Neural cell (in vitro differentiated cells): Measurements from ENCODE around the gene AUNIP. TPM values are rescaled to one million over a fixed set of nuclear protein-coding genes. Genes with fewer than 3 reads are reported as not detected.

Source experiments
- H2AFZ ChIP-seq: fragments of 200-600, 300-800 bp; sonication (generic), shearing (Covaris generic); 2 replicates; pipeline ENCODE4 v1.6.0; 2014; ENCODE audit warnings: low read depth, mild to moderate bottlenecking, antibody characterized with exemption, low read length, moderate library complexity
- H3F3A ChIP-seq: fragments of 200-600 bp; shearing (Covaris generic); 2 replicates; pipeline ENCODE4 v1.6.1; 2016; ENCODE audit warnings: mild to moderate bottlenecking, moderate library complexity, mixed read lengths, antibody characterized with exemption, low read length; ENCODE audit not compliant: insufficient read depth, poor library complexity, severe bottlenecking
- H3K27ac ChIP-seq: fragments of 200-600, 300-800 bp; sonication (generic), shearing (Covaris generic); 2 replicates; pipeline ENCODE4 v1.5.1; 2014; ENCODE audit warnings: mild to moderate bottlenecking, low read length, moderate library complexity
- H3K27me3 ChIP-seq: fragments of 300-800, 200-600 bp; sonication (generic), shearing (Covaris generic); 2 replicates; pipeline ENCODE4 v1.6.0; 2014; ENCODE audit warnings: mild to moderate bottlenecking, low read depth, low read length, moderate library complexity; ENCODE audit not compliant: insufficient read depth
- H3K36me3 ChIP-seq: fragments of 300-800, 200-600 bp; sonication (generic), shearing (Covaris generic); 2 replicates; pipeline ENCODE4 v1.5.1; 2014; ENCODE audit warnings: mild to moderate bottlenecking, antibody characterized with exemption, low read length, moderate library complexity; ENCODE audit not compliant: insufficient read depth
- H3K4me2 ChIP-seq: fragments of 300-800, 200-600 bp; sonication (generic), shearing (Covaris generic); 2 replicates; pipeline ENCODE4 v1.6.0; 2014; ENCODE audit warnings: mild to moderate bottlenecking, low read length
- H3K4me3 ChIP-seq: fragments of 300-800, 200-600 bp; sonication (generic), shearing (Covaris generic); 2 replicates; pipeline ENCODE4 v1.5.1; 2014; ENCODE audit warnings: mild to moderate bottlenecking, low read length, moderate library complexity
- H3K79me2 ChIP-seq: fragments of 200-600 bp; shearing (Covaris generic); replicated peaks from 2 replicates; pipeline ENCODE4 v1.6.0; 2014; ENCODE audit warnings: mild to moderate bottlenecking, low read length, moderate library complexity; ENCODE audit not compliant: insufficient read depth
- H3K9ac ChIP-seq: fragments of 300-800, 200-600 bp; sonication (generic), shearing (Covaris generic); 2 replicates; pipeline ENCODE4 v1.6.1; 2016; ENCODE audit warnings: mild to moderate bottlenecking, low read length, mixed read lengths
- H3K9me2 ChIP-seq: fragments of 200-600 bp; shearing (Covaris generic); 2 replicates; pipeline ENCODE4 v1.6.1; 2016; ENCODE audit warnings: mild to moderate bottlenecking, low read length, mixed read lengths; ENCODE audit not compliant: insufficient read depth
- H3K9me3 ChIP-seq: fragments of 200-600, 300-800 bp; sonication (generic), shearing (Covaris generic); 2 replicates; pipeline ENCODE4 v1.6.1; 2016; ENCODE audit warnings: mild to moderate bottlenecking, mixed run types, low read length, moderate library complexity, mixed read lengths
- H4K20me1 ChIP-seq: fragments of 200-600 bp; shearing (Covaris generic); 2 replicates; pipeline ENCODE4 v1.6.1; 2016; ENCODE audit warnings: mild to moderate bottlenecking, mixed run types; ENCODE audit not compliant: insufficient read depth
- EP300 ChIP-seq: fragments of 450-650 bp; conservative IDR thresholded peaks from 2 replicates; pipeline ENCODE4 v1.6.1; 2014; ENCODE audit warnings: antibody characterized with exemption, mild to moderate bottlenecking, moderate library complexity; ENCODE audit not compliant: poor library complexity, severe bottlenecking
- EZH2 ChIP-seq: fragments of 200-600, 300-800 bp; shearing (Covaris generic), sonication (generic); IDR thresholded peaks from 2 replicates; pipeline ENCODE4 v1.6.1; 2014; ENCODE audit warnings: antibody characterized with exemption, low read length, borderline replicate concordance, mild to moderate bottlenecking; ENCODE audit not compliant: insufficient read depth, poor library complexity, severe bottlenecking
- MXI1 ChIP-seq: fragments of 450-650 bp; conservative IDR thresholded peaks from 2 replicates; pipeline ENCODE4 v1.6.1; 2014; ENCODE audit warnings: antibody characterized with exemption, mild to moderate bottlenecking; ENCODE audit not compliant: poor library complexity, severe bottlenecking
- POLR2AphosphoS5 ChIP-seq: IDR thresholded peaks from 2 replicates; pipeline ENCODE4 v1.6.1; 2012
- RAD21 ChIP-seq: fragments of 450-650 bp; conservative IDR thresholded peaks from 2 replicates; pipeline ENCODE4 v1.6.1; 2014; ENCODE audit warnings: antibody characterized with exemption, mild to moderate bottlenecking, moderate library complexity
- SMC3 ChIP-seq: fragments of 450-650 bp; conservative IDR thresholded peaks from 2 replicates; pipeline ENCODE4 v1.6.1; 2014; ENCODE audit warnings: antibody characterized with exemption, mild to moderate bottlenecking, moderate library complexity; ENCODE audit not compliant: poor library complexity
- TAF1 ChIP-seq: IDR thresholded peaks from 2 replicates; pipeline ENCODE4 v1.6.1; 2012; ENCODE audit warnings: low read depth
- polyA plus RNA-seq: library from polyadenylated mRNA; depleted of rRNA; stranded (reverse); fragments of >200 nt; gene quantifications from 2 replicates; pipeline ENCODE4 v1.2.3, GENCODE V29; 2014
- TF ChIP-seq, protein P1 (sequence below): IDR thresholded peaks from 2 replicates; pipeline ENCODE4 v1.6.1; 2012; ENCODE audit warnings: borderline replicate concordance
- TF ChIP-seq, protein P2 (sequence below): fragments of 450-650 bp; IDR thresholded peaks from 2 replicates; pipeline ENCODE4 v1.5.1; 2014; ENCODE audit warnings: antibody characterized with exemption, mild to moderate bottlenecking, moderate library complexity; ENCODE audit not compliant: poor library complexity, severe bottlenecking

AUNIP gene
- polyA plus RNA-seq, 1 donor from 2014 or later: 0.48 TPM

DNA sequence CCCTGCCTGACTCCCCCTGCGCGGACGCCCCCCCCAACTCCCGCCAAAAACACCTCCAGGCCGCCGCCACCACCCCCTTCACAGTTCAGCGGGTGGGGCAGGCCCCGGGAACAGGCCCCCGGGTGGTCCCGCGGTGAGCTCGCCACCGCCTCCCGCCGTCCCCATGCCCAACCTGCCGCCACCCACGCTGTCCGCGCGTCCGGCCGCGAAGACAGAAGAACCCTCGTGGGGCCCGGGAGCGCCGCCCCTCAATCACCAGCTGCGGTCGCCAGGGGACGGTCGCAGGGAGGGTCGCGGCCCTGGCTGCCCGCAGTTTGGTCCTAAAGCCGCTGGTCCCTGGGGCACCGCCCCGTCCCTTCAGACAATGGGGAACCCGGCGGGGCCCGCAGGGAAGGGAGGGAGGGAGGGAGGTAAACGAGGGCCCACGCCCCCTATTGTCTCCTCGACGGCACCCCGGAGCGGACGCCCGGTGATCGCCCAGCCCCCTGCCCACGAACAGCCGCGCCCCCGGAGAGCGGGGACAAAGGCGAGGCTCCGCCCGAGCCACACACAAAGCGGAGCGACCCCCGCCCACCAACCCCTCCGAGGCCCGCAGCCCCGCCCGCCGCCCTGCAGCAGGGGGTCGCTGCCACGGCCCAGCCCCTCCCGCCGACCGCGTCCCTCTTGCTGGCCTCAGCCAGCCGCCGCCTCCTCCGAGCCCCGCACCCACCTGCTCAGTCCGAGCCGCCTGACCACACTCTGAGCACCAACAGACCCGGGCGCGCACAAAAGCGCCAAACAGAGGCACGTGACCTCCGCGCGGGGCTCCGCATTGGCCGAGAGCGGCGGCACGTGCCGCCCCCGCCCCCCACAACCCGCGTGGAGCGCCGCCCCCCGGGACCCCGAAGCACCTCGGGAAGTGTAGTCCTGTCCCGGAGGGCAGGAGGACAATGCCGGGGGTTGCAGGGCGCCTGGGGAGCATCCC lies 46.7 kb upstream of the AUNIP start, which contains the start of gene STMN1:
TSS of gene STMN1 (minus strand) at position 740 of the 964 bp plus-strand sequence. CDS start 1,743 bp downstream, outside the sequence.
- no peaks in the 10 kb centered on the region for H3K27me3 ChIP-seq
- H3K4me2 ChIP-seq: peak within 1 kb of the TSS; percentile 71
- H2AFZ ChIP-seq: peak within 1 kb of the TSS; percentile 46
- H3K27ac ChIP-seq: peak within 1 kb of the TSS; percentile 94
- H3K9ac ChIP-seq: peak within 1 kb of the TSS; percentile 99
- no peaks in the 10 kb centered on the region for H3F3A ChIP-seq
- peaks cover 47% of the 10 kb centered on the region for H3K79me2 ChIP-seq
- H4K20me1 ChIP-seq: peaks cover 23% of the 10 kb centered on the region
- peaks cover 5% of the 10 kb centered on the region for H3K36me3 ChIP-seq
- H3K9me3 ChIP-seq: no peaks in the 10 kb centered on the region
- TF ChIP-seq EZH2 (no peak), POLR2AphosphoS5 (peak; percentile 100), RAD21 (peak; percentile 6), SMC3 (no peak), TAF1 (peak; percentile 68), EP300 (no peak), MXI1 (peak; percentile 47)
- TF ChIP-seq, protein P1, sequence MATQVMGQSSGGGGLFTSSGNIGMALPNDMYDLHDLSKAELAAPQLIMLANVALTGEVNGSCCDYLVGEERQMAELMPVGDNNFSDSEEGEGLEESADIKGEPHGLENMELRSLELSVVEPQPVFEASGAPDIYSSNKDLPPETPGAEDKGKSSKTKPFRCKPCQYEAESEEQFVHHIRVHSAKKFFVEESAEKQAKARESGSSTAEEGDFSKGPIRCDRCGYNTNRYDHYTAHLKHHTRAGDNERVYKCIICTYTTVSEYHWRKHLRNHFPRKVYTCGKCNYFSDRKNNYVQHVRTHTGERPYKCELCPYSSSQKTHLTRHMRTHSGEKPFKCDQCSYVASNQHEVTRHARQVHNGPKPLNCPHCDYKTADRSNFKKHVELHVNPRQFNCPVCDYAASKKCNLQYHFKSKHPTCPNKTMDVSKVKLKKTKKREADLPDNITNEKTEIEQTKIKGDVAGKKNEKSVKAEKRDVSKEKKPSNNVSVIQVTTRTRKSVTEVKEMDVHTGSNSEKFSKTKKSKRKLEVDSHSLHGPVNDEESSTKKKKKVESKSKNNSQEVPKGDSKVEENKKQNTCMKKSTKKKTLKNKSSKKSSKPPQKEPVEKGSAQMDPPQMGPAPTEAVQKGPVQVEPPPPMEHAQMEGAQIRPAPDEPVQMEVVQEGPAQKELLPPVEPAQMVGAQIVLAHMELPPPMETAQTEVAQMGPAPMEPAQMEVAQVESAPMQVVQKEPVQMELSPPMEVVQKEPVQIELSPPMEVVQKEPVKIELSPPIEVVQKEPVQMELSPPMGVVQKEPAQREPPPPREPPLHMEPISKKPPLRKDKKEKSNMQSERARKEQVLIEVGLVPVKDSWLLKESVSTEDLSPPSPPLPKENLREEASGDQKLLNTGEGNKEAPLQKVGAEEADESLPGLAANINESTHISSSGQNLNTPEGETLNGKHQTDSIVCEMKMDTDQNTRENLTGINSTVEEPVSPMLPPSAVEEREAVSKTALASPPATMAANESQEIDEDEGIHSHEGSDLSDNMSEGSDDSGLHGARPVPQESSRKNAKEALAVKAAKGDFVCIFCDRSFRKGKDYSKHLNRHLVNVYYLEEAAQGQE: peak; percentile 41
- TF ChIP-seq, protein P2, sequence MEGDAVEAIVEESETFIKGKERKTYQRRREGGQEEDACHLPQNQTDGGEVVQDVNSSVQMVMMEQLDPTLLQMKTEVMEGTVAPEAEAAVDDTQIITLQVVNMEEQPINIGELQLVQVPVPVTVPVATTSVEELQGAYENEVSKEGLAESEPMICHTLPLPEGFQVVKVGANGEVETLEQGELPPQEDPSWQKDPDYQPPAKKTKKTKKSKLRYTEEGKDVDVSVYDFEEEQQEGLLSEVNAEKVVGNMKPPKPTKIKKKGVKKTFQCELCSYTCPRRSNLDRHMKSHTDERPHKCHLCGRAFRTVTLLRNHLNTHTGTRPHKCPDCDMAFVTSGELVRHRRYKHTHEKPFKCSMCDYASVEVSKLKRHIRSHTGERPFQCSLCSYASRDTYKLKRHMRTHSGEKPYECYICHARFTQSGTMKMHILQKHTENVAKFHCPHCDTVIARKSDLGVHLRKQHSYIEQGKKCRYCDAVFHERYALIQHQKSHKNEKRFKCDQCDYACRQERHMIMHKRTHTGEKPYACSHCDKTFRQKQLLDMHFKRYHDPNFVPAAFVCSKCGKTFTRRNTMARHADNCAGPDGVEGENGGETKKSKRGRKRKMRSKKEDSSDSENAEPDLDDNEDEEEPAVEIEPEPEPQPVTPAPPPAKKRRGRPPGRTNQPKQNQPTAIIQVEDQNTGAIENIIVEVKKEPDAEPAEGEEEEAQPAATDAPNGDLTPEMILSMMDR: peak; percentile 33
- no peaks in the 10 kb centered on the region for H3K9me2 ChIP-seq
- H3K4me3 ChIP-seq: peak within 1 kb of the TSS; percentile 90

DNA sequence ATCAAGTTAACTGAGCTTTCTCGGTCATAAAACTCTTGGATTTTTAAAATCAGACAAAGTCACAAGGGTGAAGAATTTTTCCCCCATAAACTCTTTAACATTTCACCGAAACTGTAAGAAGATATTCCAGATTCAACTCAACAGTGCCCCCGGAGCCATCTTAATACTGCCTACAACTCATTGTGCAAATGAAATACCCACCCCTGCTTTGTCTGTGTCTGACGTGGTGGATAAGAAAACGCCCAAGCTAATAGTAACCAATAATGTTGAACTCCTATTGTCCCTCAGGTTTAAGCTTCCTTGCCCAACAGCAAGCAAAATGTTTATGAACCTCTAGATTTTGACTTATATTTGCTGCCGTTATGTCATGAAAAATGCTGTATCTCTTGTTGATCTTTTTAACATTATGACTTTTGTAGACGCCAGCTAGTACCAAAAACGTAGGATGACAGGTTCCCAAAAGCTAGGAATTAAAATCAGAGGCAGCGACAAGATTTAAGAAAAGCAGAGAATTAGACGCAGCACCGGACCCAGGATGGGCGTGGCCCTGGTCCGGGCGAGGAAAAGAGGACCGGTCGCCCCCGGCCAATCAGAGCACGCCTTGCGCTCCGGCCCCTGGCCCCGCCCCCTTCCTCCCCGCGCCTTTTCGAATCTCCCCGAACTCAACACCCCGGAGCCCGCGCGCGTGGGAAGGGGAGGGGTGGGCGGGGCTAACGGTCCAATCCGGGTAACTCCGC lies 45.9 kb upstream of the AUNIP start:
- peaks cover 9% of the 10 kb centered on the region for H3K36me3 ChIP-seq
- no peaks in the 10 kb centered on the region for H3K9me2 ChIP-seq
- no peak overlapping the region for H2AFZ ChIP-seq
- no peaks in the 10 kb centered on the region for H3K9me3 ChIP-seq
- H3F3A ChIP-seq: no peaks in the 10 kb centered on the region
- peaks cover 30% of the 10 kb centered on the region for H4K20me1 ChIP-seq
- peak overlapping the region; percentile 99 for H3K9ac ChIP-seq
- peak overlapping the region; percentile 95 for H3K4me2 ChIP-seq
- TF ChIP-seq EP300: no peak
- peak; percentile 58 for TF ChIP-seq SMC3
- TF ChIP-seq RAD21: peak; percentile 51
- TF ChIP-seq POLR2AphosphoS5: peak; percentile 8
- TF ChIP-seq, protein P1: peak; percentile 88
- TF ChIP-seq TAF1: no peak
- TF ChIP-seq, protein P2: peak; percentile 56
- TF ChIP-seq MXI1: peak; percentile 74
- H3K27ac ChIP-seq: peak overlapping the region; percentile 94
- no peaks in the 10 kb centered on the region for H3K27me3 ChIP-seq
- peaks cover 56% of the 10 kb centered on the region for H3K79me2 ChIP-seq
- H3K4me3 ChIP-seq: peak overlapping the region; percentile 90
